GM21737 (cell line): Measurements from ENCODE around the gene AQP2.

ENCODE experiments used
- ATAC-seq: cut with Tn5 transposase; IDR thresholded peaks from one replicate; pipeline ENCODE4 v1.9.1; 2021; ENCODE audit warnings: mild to moderate bottlenecking, moderate library complexity; ENCODE audit not compliant: unreplicated experiment

AQP2 gene

GRCh38 chr12:49939707-49940106, 10.8 kb upstream of the AQP2 start:
- ATAC-seq, result no peak

DNA sequence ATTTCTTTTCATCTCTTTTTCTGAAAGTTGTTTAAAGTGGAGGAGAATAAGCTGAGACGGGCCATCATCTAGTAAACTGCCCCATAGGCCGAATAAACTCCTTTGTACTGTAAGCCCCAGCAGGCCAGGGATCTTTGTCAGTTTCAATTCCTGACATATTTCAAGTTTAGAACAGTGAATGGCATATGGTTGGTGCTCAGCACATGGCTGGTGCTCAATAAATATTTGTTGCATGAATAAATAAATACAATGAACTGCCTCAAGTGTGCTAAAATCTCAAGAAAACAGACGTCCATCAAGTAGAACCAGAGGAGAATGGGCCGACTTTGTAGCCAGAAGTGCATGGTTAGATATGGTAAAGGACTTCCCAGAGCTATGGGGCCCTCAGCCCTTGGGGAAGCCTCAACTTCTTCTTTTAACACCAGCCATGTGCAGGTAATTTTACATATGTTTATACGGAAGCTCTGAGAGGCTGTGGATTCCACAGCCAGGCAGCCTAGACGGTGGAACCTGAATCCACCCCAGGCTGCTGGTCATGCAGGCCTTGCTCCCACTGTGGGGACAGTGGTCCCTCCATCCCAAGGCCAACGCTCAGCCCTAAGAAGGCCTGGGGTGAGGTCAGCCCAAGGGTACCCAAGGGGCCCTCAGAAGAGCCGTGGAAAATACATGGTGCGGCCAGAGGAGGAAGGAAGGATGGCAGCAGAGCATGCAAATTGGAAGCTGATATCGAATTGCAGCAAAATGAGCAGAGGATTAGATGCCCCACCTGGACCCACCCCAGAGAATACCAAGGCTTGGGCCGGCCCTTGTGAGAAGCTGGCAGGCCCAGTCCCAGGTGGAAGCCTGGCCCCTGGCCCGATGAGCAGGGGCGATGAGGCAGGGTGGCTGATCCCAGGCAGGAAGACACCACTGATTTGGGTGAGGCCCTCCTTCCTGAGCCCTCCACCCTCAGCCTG, 8.7 kb upstream of the AQP2 start:
- no peak for ATAC-seq

GRCh38 chr12:49942512-49942893, 8.0 kb upstream of the AQP2 start:
- ATAC-seq, result no peak

GRCh38 chr12:49942921-49943624, 7.5 kb upstream of the AQP2 start:
- no peak for ATAC-seq

DNA sequence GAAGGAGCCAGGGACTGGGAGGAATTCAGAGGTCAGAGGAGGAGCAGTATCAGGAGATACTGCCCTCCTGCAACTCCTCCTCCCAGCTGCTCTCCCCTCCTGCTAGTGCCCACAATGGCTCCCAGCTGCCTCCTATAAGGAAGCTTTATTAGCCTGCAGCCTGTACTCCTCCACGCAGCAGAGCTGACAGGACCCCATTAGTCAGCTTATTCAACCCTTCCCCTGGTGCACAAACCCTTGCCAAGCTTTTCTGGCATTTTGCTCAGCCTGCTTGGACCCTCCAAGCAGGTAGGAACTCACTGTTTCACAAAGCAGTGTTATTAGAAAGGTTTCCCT, 6.9 kb upstream of the AQP2 start:
- ATAC-seq, result no peak

DNA sequence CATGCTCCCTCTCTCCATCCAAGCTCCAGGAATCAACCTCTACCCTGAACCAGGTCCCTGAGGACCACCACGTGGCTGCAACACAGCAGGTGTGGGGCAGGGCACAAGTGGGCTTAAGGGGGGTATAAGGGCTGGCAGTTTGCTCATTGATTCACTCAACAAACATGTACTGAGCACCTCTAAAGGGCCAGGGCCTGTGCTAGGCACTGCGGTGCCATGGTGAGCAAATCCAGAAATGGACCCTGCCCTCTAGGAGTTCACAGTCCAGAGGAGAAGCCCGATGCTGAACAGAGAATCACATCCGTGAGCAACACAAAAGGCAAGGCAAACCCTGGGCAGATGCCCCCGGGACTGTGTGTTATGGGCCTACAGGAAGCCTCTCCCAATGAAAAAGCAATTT, 6.5 kb upstream of the AQP2 start:
- ATAC-seq, result no peak

GRCh38 chr12:49944718-49945117, 5.8 kb upstream of the AQP2 start:
- ATAC-seq, result no peak

DNA sequence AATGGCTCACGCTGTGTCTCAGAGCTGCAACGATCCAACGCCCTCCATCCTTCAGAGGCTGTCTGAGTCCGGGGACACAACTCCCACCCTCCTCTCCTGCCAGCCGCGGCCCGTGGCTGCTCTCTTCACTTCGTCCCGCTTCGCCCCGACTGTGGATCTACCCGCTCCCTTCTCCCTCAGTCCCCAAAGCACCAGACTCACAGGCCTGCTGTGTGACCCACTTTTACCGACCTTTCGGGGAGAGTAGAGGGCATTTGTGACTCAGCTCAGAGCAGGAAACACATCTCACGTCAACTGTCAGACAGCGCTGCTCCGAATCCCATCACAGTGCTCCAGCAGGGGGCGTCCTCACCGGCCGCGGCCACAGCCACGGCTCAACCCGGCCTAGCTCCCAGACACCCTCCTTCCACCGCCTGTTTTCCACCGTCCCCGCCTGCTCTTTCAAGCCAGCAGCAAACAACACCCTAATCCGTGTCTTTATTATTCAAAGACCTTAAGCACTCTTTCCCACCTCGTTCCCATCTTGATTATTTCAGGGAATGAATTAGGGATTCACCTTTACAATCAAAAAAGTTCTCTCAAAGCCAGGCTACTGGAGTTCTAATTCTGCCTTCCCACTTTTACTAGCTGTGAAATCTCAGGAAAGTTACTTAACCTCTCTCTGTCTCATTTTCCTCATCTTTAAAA, 5.0 kb upstream of the AQP2 start:
- peak; percentile 81 for ATAC-seq

DNA sequence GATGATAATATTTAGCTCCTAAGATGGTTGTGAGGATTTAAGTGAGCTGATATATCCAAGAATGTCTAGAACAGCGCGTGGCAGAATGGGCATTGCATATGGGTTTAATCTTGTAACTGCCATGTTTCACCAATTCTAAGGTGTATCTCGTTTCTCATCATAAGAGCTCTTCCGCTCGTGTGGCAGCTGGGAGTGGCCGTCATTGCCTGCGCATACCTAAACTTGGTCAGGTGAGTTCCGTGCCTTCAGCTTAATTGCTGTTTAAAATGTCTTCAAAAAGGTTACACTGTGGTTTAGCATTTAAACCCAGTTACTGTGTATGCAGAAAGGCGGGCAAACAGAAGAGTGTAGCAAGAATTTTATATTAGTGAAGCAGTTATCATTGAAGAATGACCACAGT, 4.5 kb upstream of the AQP2 start:
- no peak for ATAC-seq

- ATAC-seq, result no peak
These were observed 4.0 kb upstream of the AQP2 start for GRCh38 chr12:49946497-49946896.

DNA sequence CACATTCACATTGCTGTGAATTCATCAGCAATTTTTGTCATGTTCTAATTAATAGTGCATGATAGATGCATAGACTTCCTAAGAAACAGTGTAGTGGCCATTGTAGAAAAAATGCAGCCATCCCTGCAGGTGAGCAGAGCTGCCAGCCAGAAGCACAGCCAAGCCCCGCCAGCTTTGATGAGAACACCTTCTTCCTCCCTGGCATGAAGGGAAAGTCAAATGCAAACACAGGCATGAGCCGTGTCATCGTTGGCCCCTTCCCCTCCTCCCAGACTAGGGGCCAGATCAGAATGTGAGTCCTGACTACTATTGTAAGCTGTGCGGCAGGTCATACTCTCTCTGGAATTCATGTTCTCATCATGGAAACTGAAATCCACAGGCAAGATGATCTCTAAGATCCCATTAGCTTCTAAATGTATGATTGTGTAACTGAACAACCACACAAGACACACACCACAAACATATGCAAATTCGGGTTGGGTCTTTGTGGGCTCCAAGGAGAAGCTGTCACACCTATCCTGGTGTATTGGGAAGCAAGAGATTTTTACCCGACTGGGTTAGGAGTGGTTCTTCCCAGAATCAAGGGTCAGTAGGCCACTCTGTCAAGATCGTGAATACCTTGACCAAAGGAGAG, 2.8 kb upstream of the AQP2 start:
- ATAC-seq, result no peak

DNA sequence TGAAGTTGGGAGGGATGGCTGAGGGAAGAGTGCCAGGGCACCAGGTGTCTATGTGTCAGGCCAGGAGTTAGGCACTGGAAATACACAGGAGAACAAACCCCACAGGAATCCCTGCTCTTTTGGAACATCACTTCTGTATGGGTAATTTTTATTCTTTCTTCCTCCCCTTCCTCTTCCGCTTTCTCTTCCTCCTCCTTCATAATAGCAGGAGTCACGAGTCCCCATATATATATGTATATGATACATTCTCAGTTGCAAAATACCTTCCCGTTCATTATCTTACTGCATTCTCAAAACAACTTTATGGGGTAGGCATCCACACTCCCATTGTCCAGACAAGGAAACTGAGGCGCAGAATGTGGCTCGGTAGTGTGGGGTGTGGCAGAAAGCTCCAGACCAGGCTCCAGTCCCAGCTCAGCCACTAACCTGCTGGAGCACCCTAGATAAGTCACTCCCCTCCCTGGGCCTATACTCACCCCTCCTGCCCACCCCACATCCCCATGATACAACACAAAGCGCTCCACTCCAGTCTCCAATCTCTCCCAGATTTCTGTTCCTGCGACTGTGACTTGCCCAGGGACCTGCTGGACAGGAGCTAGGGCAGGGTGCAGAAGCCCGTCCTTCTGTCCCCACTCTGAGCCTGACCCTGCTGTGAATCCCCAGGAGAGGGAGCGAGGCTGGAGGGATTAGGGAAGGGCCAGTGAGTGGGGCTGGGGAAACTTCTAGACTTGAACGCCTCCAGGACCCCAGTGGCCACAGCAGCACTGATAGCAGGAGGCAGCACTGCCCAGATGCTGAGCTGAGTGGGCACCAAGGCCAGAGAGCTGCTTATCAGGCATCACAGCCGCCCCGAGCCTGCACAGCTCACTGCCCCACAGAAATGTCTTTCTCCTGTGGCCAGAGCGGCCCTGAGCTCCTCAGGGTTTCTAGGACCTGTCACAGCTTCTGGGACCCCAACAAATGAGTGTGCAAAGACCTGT, 1.4 kb upstream of the AQP2 start:
- ATAC-seq, result no peak

DNA sequence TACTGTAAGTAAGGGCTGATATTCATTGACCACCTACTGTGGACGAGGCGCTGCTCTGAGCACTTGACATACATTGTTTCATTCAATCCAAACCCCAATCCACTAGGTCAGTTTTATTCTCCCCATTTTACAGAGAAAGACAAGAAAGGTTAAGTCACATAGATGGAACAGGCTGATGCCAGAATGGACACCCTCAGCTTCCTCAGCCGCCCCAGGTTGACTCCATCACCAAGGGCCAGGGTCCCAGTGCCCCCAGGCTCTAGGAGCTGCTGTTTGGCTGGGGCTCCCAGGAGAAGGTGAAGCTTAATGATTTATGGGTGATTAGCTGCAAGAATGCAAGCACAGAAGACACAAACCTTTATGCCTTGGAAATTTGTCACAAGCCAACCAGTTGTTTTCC, 671 bp upstream of the AQP2 start:
- no peak for ATAC-seq

DNA sequence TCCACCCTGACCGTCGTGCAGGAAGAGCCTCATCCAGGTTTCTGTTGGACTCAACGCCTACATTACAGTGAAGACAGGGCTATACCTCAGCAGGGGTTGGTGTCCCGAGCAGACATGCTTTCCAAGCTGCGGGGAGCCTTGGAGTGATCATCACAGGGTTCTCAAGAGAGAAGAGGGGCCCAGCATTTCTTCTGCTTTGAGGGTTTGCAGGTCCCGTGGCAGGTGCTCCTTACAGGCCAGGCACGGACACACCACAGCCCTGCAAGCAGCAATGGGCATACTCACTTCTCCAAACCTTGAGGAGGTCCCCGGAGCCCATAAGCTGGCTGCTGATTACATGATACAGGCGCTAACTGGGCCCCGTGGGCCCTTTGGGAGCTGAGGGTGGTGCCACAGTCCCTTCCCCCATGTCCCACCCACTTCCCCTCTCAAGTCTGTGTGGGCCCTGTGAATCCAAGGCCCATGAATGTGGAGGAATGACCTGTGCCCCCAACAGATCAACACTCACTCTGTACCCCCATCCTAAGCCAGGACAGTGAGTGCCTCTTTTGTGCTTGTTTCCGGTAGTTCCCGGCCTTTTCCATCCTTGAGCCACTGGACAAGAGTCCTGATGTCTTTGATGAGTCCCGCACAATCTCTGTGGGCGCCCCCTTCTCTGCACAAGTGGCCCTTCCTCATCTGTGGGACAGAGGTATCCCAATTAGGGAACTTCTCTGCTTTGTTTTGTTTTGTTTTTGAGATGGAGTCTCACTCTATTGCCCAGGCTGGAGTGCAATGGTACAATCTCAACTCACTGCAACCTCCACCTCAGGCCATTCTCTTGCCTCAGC, 1.1 kb downstream of the AQP2 start:
- ATAC-seq, result no peak

GRCh38 chr12:49952391-49953055, 2.0 kb downstream of the AQP2 start:
- ATAC-seq, result no peak

DNA sequence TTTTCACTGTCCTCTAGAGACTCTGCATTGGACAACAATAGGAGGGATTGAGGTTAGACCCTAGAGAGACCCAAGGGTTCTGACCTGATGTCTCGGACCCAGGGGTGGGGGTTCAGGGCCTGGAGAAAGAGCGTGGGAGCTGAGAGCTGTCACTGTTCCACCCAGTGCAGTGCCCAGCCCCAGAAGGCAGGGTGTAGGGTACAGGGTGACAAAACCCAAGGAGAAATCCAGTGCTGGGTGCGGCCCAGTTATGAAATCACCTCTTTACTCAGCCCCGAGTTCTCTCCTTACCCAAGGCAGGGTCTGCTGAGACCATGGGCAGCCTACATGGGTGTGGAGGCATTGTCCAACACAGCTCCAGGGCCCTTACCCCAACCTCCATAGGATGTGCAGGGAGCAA, 2.6 kb downstream of the AQP2 start:
- no peak for ATAC-seq

DNA sequence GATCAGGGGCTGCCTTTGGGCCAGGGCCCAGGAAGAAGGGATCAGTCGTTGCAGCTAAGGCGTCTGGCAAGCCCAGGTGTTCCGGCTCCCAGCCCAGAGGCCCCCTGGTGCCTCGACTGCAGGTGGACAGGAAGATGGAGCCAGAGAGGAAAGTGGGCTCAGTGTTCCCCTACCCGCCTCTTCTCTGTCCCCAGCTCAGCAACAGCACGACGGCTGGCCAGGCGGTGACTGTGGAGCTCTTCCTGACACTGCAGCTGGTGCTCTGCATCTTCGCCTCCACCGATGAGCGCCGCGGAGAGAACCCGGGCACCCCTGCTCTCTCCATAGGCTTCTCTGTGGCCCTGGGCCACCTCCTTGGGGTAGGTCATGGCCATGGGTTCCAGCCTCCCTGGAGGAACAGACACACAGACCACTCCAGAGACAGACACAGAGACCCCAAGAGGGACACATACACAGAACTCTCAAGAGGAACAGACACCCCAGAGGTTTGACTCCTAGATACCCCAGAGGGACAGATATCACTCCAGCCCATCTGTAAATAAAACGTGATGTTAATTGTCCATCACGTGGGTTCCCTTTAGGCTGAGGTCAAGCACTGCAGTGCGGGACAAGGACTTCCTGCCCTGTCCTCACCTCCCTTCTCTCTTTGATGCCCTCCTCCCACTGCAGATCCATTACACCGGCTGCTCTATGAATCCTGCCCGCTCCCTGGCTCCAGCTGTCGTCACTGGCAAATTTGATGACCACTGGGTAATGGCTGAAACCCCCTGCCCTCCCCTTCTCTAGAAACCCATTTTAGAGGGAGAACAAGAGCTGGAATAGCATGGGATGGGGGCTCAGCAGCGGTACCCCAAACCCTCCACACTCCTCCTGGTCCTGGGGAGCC, 3.7 kb downstream of the AQP2 start:
- ATAC-seq, result no peak
